Measurements from ENCODE around the gene GNB1. TPM values are rescaled to one million over a fixed set of nuclear protein-coding genes. Genes with fewer than 3 reads are reported as not detected.

The GNB1 gene
- total RNA-seq, 1 experiment from 2014 or later: 400 TPM

GRCh38 chr1:1918901-1919303 is 28.0 kb upstream of the GNB1 start, which contains the start of gene TMEM52:
Gene TMEM52 (minus strand): TSS chr1:1919279. CDS start chr1:1919265, 14 bp downstream.
- Histone ChIP-seq H3K14ac (ENCODE audit: insufficient read depth, low read length) (peak within 1 kb of the TSS; percentile 33; the same call in 1 of the 2 replicates), H4K20me1 (ENCODE audit: control insufficient read depth, insufficient read depth, insufficient read length) (no peaks in the 10 kb centered on the region), H3K4ac (ENCODE audit: low read depth, low read length) (no peak within 1 kb of the TSS), H3K79me2 (ENCODE audit: insufficient read depth, low read length) (no peaks in the 10 kb centered on the region), H4K5ac (ENCODE audit: insufficient read length, low read depth, low read length) (no peak within 1 kb of the TSS), H3K56ac (ENCODE audit: insufficient read length, low read depth, low read length) (no peak within 1 kb of the TSS), H3K9me3 (ENCODE audit: control insufficient read depth, low read depth, low read length) (no peaks in the 10 kb centered on the region), H2AFZ (ENCODE audit: low read length) (no peak within 1 kb of the TSS), H2AK5ac (ENCODE audit: insufficient read length, low read length) (no peak within 1 kb of the TSS), H4K91ac (ENCODE audit: insufficient read length, low read depth, low read length) (no peak within 1 kb of the TSS), H3K4me1 (ENCODE audit: insufficient read depth, low read length) (no peaks in the 10 kb centered on the region), H3K18ac (ENCODE audit: insufficient read length, low read depth, low read length) (peak within 1 kb of the TSS; percentile 81), H3K23ac (ENCODE audit: insufficient read length, low read depth, low read length) (no peak within 1 kb of the TSS), H2BK15ac (ENCODE audit: low read depth, low read length) (no peak within 1 kb of the TSS), H4K8ac (replicated peaks; ENCODE audit: insufficient read length, low read depth, low read length) (no peak within 1 kb of the TSS), H3K4me2 (ENCODE audit: insufficient read depth, insufficient read length, low read length) (peak within 1 kb of the TSS; percentile 47), H2BK20ac (ENCODE audit: low read depth, low read length, poor library complexity, severe bottlenecking) (no peak within 1 kb of the TSS), H3K27ac (ENCODE audit: insufficient read length, low read depth, low read length) (no peak within 1 kb of the TSS), H3K23me2 (ENCODE audit: insufficient read length, low read depth, low read length, poor library complexity, severe bottlenecking) (no peaks in the 10 kb centered on the region), H2BK5ac (ENCODE audit: insufficient read length, low read length) (no peak within 1 kb of the TSS), H3K79me1 (ENCODE audit: insufficient read depth, low read depth, low read length, poor library complexity, severe bottlenecking) (no peaks in the 10 kb centered on the region), H3T11ph (ENCODE audit: low read length) (no peak within 1 kb of the TSS), H3K27me3 (ENCODE audit: insufficient read depth, low read length) (no peaks in the 10 kb centered on the region), H3K9ac (ENCODE audit: extremely low read depth, insufficient read length, low read length) (no peak within 1 kb of the TSS), H2BK120ac (ENCODE audit: low read depth, low read length, poor library complexity, severe bottlenecking) (no peak within 1 kb of the TSS), H2BK12ac (ENCODE audit: insufficient read length, low read depth, low read length) (no peak within 1 kb of the TSS)
- Mint-ChIP-seq H3K9me3 (no peaks in the 10 kb centered on the region), H3K27me3 (ENCODE audit: low read depth) (no peaks in the 10 kb centered on the region; the same call in none of the 2 replicates), H3K4me1 (peaks cover 4 to 23% of the 10 kb centered on the region in 2 experiments), H3K4me3 (peak within 1 kb of the TSS; percentile 56 to 78), H3K27ac (no peak within 1 kb of the TSS), H3K36me3 (ENCODE audit: insufficient read depth in 1 of 3, low read depth in 3 of 3) (no peaks in the 10 kb centered on the region; a peak in 1 of 7 replicates)
- DNase-seq: peak; percentile 91
- TF ChIP-seq, protein P1, sequence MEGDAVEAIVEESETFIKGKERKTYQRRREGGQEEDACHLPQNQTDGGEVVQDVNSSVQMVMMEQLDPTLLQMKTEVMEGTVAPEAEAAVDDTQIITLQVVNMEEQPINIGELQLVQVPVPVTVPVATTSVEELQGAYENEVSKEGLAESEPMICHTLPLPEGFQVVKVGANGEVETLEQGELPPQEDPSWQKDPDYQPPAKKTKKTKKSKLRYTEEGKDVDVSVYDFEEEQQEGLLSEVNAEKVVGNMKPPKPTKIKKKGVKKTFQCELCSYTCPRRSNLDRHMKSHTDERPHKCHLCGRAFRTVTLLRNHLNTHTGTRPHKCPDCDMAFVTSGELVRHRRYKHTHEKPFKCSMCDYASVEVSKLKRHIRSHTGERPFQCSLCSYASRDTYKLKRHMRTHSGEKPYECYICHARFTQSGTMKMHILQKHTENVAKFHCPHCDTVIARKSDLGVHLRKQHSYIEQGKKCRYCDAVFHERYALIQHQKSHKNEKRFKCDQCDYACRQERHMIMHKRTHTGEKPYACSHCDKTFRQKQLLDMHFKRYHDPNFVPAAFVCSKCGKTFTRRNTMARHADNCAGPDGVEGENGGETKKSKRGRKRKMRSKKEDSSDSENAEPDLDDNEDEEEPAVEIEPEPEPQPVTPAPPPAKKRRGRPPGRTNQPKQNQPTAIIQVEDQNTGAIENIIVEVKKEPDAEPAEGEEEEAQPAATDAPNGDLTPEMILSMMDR (conservative IDR thresholded peaks at IDR 0.05): peak; percentile 31; the same call in 2 of the 3 replicates
- no CpG with 5 or more reads among the region's 44 CpGs for whole genome bisulfite sequencing (ENCODE audit: extremely low coverage, insufficient read length, low lambda C conversion rate)

Data from H9 (cell line).